GM21447 (cell line): ENCODE data around the gene PLEKHM2.

Source experiments
- ATAC-seq: cut with Tn5 transposase; IDR thresholded peaks from one replicate; pipeline ENCODE4 v1.9.1; 2021; ENCODE audit not compliant: unreplicated experiment

PLEKHM2 gene

DNA sequence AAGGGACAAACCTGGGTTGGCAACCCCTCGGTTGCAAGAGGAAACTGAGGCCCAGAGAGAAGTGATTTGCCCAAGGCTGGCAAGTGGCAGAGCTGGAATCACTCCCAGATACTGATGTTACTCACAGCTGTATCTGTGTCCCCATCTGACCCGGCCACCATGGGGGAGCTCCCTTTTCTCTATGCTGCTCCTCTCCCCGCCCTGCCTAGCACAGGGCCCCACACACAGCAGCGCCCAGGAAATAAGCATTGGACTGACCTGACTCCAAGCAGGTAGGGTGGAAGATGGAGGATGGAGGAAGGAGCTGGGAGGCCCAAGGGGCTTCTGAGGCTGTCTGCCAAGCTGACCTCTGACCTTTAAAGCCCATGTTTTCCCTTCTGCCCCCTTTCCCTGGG, 71.5 kb downstream of the PLEKHM2 start:
- ATAC-seq: no peak

DNA sequence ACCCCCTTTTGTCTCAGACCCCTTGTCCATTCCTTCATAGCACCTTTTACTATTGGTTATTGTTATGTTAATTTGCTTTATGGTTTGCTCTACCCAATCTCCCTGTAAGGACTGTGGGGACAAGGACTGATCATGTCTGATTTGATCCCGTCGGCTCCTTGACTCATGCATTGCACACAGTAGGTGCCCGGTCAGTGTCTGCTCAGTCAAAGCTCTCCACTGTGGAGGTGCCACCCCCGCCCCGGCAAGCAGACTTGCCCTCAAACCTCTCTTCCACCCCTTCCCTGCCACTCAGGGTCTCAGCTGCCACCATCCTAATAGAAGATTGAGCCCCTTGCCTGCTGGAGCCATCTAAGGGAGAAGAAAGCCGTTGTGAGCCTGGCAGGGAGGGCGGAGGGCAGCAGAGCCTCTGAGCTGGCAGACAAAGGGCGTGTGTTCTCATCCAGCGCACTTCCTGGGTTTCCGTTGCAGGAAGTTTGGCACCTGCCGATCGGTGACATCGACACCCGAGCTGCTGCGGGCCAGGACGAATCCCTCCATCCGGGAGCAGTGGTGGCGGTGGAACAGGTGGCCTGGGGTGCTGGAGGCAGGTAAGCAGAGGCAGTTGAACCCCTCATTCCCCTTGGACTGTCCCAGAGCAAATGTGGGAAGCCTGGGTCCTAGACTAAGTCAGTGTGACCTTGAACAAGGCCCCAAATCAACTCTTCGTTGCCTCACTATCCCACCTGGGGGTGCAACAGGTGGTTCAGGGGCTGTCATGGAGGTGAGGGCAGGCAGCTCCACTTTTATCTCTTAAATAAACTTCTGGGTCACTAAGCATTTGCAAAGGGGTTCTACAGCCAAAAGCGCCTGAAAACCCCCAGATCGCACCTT, 72.3 kb downstream of the PLEKHM2 start:
- no peak for ATAC-seq

DNA sequence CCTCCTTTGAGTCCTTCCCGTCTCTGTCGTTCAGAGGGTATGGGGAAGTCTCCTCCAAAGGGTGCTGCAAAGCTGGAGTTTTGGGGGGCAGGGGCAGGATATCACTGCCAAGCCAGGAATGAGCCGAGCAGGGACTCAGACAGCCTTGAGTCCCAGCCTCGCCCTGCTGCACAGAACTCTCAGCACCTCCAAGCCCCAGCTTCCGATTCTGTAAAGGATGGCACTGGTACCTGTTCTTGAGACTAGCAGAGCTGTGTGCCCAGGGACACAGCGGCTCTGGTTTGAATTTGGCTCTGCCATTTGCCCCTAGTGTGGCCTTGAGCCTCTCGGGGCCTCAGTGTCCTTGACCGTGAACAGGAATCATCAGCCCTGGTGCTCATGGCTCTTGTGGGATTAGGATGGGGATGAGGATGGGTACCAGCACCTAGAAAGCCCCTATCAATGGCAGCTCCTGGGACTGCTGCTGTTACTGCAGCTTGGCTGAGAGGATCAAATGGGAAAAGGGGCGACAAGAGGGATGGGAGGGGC, 73.0 kb downstream of the PLEKHM2 start:
- no peak for ATAC-seq

DNA sequence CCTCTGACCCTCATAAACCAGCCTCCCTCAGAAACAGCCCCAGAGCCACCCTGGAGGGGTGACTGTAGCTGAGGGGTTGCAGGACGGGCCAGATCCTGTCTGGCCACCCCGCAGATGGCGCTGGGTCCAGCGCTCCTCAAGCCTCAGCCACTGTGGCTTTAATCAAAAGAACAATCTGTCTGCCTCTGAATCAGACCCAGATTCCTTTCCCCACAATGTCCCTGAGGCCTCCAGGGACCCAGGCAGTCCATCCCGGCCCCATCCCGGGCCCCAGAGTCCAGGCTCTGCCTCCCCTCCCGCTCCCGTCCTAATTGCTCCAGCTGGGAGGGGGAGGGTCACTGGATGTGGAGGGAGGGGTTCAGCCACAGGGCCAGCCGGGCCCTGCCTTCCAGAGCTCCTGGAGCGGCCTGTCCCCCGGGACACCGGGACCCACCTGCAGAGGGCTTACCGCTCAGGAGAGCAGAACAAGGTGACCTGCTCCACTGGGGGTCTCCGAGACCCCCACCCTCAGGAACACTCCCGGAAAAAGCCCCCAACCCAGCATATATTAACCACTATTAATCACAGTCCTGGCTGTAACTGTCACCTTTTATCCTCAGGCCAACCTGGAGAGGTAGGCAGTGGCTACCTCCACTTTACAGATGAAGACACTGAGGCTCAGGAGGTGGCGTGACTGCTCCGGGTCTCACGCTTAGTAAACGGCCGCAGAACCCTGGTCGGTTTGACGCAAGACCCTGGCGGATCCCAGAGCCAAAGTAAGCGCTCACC, 73.6 kb downstream of the PLEKHM2 start:
- no peak for ATAC-seq

DNA sequence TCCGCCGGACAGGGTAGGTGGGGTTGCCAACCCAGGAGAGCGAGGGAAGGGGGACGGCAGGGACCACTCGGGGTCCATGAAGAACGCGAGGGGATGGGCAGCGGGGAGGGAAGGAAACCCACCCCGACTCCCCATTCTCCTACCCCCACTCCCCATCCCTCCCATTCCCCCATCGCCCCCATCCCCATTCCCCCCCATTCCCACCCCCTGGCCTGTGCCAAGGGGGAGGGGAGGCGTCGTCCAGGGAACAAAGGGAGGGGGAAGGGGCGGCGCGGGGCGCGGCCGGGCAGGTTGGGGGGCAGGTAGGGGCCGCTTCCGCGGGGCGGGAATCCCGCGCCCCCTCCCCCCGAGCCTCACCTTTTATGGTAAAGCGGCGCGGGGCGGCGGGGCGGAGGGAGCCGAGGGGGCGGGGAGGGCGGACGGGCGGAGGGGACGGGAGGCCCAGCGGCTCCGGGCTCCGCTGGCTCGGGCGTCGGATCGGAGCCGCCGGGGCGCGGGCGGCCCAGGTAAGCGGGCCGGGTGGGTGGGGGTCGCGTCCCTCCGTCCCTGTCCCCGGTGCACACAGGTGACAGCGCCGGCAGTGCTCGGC, 74.3 kb downstream of the PLEKHM2 start, which contains the start of gene FBLIM1:
TSS of gene FBLIM1 (plus strand) at position 453 of the 589 bp plus-strand sequence. CDS start 6,189 bp downstream, outside the sequence.
- no peak for ATAC-seq

DNA sequence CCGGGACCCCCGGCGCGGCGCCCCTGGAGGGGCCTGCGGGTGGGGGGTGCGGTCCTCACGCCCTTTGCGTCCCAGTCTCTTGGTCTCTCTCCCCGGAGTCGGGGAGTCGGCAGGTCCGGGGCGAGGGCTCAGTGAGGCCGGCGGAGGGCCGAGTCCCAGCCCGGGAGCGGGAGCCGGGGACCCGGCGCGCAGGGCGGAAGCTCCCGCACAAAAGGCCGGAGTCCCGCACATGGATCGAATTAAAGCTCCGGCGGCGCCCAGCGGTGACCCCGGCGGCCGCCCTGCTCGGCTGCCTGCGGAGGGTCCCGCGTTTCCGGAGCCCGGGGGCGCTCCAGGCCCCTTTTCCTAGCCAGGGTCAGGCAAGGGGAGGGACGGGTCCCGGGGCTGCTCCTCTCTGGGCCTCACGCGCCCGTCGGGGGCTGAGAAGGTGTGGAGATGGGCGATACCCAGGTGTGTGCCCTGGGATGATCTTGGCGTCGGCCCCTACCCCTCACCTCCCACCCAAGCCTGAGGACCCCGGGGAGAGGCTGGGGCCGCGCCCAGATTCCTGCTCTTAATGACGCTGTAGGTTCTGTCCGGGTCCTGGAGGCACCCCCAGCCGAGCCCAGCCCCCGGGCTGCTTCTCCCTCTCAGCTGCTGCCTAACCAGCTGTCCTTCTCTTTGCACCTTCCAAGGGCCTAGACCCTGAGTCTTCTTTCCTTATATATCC, 75.0 kb downstream of the PLEKHM2 start:
- ATAC-seq: no peak

DNA sequence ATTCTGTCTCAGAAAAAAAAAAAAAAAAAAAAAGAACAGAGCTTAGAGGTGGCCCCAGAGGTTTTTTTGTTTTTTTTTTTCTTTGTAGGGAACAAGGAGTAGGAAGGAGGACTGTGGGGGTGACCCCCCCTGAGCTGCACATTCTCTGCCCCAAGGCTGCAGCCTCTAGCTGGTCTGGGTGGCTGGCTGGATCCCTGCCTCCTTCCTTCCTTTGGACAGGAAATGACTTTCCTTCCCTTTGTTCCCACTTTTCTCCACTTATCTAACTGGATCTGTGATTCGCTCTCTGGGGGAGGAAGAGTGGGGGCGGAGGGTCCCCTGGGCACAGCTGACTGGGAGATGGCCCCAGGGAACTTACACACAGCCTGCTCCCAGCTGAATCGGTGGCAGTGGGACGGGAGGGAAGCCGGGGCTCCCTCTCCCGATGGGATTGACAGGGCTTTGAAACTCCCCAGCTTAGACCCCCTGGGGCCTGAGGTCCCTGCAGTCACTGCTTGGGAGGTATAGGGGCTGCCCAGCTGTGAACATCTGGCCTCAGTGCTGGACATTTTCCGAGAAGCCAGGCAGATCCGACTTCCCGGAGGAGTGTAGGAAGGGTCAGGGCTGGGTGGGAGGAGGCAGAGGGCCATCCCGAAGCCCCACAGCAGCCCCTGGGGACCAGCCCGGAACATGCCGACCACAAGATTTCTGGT, 76.5 kb downstream of the PLEKHM2 start:
- ATAC-seq: no peak

DNA sequence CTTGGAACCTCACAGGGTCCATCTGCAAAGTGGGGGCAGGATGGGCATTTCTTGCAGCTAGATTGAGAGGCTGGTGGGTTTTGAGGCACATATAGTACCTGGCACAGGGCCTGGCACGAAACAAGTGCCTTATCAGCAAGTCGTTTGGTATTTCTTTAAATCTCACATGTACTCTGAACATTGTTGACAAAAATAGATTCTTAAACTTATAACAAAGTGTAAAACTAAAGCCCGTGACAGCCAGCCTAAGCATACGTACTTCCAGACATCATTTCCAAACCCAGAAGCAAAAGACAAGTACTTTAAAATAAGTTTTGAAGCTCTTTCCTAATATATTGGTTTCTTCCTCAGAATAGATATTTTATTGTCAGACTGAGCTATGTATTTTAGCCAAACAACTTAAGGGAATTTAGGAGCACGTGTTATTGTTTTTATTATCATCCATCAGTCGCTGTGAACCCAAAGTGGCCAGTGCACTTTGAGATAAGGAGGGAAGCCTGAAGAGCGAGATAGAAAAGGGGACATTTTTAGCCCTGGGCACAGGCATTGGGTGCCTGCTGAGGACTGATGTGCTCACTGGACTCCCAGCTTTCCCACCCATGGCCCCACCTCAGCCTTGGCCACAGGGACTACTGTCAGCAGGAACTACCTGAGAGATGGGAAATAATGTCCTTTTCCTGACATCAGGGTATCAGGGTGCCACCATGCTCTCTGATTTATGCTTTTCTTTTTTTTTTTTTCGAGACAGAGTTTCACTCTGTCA, 77.4 kb downstream of the PLEKHM2 start:
- no peak for ATAC-seq

DNA sequence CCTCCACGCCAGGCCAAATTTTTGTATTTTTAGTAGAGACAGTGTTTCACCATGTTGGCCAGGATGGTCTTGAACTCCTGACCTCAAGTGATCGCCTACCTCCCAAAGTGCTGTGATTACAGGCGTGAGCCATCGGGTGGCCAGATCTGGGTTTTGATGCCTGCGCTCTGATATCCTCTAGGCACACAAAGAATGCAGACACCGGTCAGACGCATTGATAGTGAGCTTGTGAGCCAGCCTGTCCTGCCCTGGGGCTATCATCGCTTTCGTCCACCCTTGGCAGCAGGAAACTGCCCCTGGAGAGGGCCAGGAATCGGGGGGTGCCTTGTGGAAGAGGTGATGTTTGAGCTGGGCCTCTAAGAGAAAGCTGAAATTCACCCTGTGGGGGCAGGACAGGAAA, 78.4 kb downstream of the PLEKHM2 start:
- ATAC-seq: no peak

DNA sequence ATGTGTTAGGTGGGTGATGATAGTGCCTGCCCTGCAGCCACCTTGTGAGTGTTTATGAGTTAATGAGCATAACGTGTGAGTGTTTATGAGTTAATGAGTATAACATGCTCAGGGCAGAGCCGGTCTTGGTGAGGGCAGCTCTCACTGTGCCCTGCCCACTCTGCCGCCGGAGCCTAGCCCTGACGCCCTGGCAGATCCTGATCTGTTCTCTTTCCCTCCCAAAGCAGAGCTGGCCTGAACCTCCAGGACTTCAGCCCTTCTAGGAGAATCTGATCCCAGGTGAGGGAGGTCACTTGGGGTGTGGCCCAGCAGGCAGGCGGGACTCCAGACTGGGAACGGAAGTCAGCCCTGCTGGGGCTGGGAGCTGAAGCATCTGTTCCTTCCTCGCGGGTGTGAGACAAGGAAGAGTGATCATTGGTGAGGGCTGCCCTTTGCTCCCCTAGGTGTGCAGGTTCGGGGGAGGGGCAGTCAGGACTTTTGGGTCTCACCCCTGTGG, 80.2 kb downstream of the PLEKHM2 start:
- ATAC-seq: no peak

DNA sequence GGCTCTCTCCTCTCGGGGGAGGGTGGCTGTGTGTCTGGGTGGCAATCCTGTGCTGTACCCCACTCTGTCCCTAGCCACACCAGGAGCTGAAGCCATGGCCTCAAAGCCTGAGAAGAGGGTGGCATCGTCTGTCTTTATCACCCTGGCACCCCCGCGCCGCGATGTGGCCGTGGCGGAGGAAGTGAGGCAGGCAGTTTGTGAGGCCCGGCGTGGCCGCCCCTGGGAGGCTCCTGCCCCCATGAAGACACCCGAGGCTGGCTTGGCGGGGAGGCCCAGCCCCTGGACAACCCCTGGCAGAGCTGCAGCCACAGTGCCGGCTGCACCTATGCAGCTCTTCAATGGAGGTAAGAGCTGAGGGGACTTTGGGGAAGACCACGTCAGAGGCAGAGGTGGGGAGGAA, 80.8 kb downstream of the PLEKHM2 start:
- no peak for ATAC-seq

DNA sequence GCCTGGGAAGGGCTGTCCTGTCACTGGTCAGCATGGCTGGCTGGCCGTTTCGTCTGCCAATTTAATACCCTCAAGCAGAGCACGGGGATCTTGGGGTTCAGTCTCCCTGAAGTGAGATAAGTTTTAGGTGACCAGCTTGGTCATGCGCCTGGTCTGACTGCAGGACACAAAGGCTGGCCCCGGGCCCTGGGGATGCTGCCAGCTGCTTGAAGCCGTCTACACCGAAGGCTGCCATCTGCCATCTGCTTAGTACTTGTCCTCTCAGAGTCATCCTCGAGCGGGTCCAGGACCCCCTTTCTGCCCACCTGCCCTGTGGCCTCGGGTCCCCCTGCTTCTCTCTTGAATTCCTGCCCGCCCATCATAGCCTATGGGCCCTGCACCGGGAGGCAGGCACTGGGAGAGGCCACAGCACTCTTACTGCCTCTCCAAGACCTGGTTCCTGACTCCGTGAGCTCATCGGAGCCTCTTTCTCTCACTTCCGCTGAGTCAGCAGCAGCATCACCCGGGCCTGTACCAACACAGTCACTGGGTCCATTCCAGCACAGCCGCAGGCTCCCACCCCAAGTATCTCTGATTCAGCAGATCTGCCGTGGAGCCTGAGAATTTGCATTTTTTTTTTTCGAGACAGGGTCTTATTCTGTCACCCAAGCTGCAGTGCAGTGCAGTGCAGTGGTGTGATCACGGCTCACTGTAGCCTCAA, 81.5 kb downstream of the PLEKHM2 start:
- ATAC-seq: no peak

DNA sequence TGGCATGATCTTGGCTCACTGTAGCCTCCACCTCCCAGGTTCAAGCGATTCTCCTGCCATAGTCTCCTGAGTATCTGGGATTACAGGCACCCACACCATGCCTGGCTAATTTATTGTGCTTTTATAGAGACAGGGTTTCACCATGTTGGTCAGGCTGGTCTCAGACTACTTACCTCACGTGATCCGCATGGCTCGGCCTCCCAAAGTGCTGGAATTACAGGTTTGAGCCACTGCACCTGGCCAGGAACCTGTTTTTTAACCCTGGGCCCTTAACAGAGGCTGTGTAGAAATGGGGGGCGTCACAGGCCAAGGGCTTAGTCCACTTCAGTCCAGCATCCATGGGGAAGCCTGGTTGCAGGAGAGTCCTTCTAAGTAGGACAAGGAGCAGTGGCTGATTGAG, 83.8 kb downstream of the PLEKHM2 start:
- no peak for ATAC-seq

DNA sequence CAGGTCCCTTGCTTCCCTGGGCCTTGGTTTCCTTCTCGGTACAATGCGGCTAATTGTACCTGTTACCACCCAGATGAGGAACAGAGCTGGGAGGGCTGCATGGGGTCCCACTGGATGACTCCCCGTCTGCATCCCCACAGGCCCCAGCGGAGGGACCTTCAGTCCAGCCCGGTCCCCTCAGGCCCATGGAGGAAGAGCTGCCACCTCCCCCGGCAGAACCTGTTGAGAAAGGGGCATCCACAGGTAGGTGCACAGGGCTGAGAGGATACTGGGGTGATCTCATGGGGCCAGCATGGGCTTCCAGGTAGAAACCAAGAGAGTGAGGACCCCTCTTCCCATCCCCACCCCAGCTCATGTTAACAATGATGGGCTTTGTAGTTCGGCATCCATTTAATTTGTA, 84.3 kb downstream of the PLEKHM2 start:
- ATAC-seq: no peak

DNA sequence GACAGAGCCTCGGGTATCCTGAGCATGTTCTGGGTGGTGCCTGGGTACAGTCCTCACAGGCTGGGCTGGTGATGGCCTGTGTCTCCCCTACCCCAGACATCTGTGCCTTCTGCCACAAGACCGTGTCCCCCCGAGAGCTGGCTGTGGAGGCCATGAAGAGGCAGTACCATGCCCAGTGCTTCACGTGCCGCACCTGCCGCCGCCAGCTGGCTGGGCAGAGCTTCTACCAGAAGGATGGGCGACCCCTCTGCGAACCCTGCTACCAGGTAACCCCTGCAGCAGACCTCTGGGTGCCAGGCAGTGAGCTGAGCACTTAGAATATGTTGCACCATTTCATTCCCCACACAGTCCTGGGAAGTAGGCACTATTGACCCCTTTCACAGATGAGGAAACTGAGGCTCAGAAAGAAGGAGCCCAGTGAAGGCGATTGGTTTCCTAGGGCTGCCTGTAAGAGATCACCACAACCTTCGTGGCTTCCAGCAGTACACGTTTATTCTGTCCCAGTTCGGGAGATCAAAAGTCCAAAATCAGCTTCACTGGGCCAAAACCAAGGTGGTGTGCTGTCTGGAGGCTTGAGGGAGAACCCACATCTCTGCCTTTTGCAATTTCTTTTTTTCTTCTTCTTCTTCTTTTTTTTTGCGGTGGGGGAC, 86.3 kb downstream of the PLEKHM2 start:
- no peak for ATAC-seq

DNA sequence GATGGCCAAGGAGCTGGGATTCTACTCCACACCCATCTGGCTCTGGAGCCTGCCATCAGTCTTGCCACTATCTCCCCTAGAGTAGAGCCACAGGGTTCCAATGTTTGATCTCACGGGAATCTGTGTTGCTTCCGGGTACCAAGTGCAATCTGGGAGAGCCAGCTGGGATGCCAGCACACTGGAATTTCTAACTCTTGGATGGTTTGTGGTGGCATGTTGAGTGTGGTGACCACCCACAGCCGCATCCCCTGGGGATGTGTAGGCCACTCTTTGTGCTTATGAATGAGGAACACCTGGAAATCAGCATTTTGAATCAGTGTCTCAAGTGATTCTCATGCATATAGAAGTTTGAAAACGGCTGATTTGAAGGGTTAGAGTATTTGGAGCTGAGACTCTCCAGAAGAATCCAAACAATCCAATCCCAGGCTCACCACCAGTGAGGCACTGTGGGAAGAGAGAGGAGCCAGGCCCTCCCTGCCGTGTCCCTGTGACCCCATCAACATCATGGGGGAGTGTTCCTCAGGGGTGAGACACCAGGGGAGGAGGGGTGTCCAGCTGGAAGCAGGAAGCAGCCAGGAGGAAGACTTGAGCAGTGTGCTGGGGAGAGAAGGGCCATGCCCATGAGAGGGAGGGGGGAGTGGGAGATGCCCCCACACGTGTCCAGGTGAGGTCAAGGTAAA, 87.9 kb downstream of the PLEKHM2 start:
- ATAC-seq: no peak

DNA sequence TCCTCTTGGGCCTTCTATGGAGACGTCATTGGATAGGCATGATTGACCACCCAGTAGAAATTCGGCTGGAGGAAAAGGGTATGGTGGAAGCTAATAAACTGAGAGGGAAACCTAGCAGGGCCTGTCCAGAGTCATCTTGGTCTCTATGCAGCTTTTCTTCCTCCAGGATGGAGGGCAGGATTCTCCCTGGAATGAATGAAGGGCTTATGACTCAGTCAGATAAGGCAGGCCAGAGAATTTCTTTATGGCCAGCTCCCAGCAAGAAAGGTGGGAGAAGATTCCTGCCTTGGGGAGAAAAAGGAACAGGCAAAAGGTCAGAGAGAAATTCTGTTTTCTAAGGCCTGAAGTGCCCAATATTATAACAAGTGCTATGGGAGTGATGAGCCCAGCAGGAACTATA, 91.6 kb downstream of the PLEKHM2 start:
- ATAC-seq: no peak
